ENCODE measurements around the gene RTL1.

DNA sequence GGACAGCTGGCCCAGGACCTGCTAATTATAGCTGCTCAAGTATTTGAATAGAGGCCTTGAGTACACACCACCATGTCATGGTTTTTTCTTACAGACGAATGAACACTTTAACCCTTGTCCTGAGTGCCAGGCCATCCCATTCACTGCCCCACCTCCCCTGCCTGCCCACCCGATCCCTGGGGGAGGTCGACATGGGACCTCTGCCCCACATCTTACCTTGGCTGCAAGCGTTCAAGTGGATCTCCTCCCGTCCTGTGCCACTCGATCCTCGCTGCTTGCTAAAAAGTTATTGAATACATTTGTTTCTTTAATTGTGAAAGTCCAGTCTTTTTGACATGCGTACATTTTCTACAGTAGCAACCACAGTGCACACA is 10.3 kb downstream of the RTL1 start:
- TF ChIP-seq CTCF (IDR thresholded peaks at IDR 0.05; ENCODE audit: borderline replicate concordance, extremely low read depth, low read length, poor library complexity, severe bottlenecking) (no peak), EZH2 (IDR thresholded peaks at IDR 0.05; ENCODE audit: borderline replicate concordance, low read depth, low read length, severe bottlenecking) (no peak)

Measured in DND-41 (cell line).